ENCODE data around the gene C12orf56.

Gene C12orf56, protein sequence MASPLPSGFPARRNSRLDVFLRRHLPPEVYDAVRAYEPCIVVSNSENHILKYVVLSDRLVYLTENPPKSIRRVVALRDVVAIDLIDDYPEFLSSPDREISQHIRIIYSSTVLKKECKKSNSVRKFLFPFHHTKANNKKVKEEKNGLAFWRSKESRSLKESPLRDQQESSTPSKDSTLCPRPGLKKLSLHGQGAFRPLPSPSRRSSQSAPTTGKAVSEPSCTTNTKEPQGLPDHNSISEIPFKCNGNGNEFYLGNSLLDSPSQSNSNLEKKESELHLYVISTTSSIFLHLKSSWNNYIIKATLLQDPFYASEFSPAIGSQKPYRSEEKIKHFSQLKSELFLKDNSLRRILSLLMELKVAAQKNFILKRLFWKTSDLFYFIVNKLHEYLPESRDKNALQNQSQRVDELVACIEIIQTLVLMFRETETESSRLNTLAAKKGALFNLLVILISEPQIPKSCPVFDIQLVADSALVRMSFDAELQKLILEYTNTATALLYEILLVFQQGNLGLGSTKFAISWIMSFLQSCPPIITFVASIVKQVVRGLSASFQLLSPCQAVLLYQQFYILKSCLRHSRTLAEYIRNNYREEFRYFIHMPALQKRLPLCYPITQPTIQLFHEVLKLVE

DNA sequence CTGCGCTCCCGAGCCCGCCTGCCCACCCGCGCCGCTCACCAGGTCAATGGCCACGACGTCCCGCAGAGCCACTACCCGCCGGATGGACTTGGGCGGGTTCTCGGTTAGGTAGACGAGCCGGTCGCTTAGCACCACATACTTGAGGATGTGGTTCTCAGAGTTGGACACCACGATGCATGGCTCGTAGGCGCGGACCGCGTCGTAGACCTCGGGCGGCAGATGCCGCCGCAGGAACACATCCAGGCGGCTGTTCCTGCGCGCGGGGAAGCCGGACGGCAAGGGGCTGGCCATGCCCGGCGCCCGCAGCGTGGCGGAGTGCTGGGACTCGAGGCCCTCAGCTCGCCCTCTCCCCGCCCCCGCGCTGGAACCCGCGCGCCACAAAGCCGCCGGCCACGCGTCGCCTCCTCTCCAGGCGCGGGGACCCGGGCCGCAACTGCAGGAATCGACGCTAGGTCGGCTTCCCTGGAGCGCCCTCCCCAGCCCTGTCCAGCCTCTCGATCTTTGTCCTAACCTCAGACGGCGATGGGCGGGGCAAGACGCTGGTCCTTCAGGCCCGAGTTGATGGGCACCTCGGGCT, at the start of gene C12orf56:
Gene C12orf56 (minus strand): TSS at position 484 of the 577 bp plus-strand sequence. CDS start 193 bp downstream, at position 291.
- DNase-seq (ENCODE audit: low read depth in 2 of 2), result no peak

DNA sequence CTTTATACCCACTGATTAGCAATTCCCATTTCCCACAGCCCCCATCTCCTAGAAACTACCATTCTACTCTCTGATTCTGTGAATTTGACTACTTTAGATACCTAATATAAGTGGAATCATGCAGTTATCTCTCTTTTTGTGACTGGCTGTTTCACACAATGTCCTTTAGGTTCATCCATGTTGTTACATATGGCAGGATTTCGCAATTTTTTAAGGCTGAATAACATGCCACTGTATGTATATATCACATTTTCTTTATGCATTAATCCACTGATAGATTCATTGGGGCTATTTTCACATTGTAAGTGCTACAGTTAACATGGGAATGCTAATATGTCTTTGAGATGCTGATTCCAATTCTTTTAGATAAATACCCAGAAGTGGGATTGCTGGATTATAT, 49.5 kb upstream of the C12orf56 start:
- no peak for DNase-seq (ENCODE audit: low read depth in 2 of 2)

DNA sequence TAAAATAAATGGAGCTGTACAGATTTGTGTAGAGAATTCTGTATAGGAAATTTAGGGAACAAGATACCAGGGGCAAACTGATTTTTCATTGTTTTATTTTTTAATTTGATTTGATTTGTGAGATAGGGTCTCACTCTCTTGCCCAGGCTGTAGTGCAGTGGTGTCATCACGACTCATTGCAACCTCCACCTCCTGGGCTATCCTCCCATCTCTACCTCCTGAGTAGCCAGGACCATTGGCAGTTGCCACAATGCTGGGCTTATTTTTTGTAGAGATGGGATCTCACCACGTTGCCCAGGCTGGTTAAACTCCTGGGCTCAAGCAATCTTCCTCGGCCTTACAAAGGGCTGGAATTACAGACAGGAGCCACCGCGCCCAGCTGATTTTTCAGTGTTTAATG, 43.4 kb upstream of the C12orf56 start:
- DNase-seq (ENCODE audit: low read depth in 2 of 2), result no peak

DNA sequence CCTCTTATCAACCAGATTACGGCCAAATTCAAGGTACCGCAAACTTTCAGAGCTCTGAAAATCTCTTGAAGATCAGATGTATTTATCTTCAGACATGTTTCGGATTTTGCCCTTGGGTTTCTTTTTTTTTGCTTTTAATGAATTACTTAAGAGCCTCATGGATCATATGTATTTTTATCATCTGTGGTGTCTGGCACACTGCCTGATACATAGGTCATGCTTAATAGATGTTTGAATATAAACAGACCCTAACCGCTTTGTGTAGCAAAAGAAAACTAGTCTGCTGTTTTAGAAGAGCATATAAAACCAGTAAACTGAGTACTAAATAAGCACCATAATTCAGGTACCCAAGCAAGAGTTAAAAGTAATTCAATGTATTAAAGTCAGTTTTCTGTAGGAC, 41.2 kb upstream of the C12orf56 start:
- no peak for DNase-seq (ENCODE audit: low read depth in 2 of 2)

DNA sequence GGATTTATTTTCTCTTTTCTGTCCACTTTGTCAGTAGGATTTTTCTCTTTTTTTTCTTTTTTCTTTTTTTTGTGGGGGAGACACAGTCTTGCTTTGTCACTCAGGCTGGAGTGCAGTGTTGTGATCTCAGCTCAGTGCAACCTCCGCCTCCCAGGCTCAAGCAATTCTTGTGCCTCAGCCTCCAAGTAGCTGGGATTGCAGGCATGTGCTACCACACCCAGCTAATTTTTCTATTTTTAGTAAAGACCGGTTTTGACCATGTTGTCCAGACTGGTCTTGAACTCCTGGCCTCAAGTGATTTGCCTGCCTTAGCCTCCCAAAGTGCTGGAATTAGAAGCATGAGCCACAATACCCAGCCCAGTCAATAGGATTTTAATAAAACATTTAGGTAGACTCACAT, 40.3 kb upstream of the C12orf56 start:
- no peak for DNase-seq (ENCODE audit: low read depth in 2 of 2)

DNA sequence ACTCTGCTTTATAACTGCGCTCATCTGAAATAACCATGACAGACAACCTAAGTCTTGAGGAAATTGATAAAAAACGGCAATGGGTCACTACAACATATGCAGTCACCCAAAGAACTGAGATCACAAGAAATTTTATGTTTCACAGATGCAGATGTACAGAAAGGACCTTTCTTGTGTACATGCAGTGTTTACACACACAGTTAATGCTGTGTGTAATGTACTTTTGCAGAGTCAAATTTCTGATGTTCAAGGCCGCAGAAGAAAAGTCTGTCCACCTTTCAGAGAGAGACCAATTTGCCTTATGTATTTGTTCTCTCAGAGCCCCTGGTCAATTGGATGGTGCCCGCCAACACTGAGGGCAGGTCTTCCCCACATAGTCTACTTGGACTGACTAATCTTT, 38.4 kb upstream of the C12orf56 start:
- no peak for DNase-seq (ENCODE audit: low read depth in 2 of 2)

DNA sequence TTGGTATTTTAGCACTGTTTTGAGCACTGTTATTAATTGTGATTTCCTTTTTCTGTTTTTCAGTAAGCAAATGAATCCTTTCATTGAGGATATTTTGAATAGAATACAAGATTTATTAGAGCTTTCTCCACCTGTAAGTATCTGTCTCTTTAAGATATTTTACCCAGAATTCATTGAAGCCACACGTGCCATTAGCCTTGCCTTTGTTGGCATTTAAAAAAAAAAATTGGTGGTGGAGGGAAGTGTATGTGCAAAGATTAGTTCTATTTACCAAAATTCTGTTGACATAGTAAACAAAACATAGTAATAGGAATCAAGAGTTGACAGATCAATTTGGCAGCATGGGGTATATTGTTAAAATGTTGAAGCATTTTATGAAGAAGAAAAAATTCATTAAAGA, 37.4 kb upstream of the C12orf56 start:
- no peak for DNase-seq (ENCODE audit: low read depth in 2 of 2)

DNA sequence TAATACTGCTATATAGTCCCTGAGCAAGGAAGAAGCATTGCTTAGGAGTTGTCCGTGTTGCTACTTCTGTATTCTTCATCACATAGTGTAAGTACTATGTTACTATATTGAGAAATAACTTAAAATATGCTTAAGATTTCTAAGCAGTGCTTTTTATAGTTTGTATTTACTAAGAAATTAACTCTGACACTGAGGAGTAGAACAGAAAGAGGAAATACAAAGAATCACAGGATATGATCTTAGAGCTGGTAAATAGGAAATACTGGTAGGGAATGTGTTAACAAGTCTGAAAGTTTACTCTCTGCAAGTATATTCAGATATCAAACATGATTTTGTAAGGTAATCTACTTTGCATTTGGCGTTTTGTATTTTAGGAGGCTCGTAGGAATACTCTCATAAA, 29.1 kb upstream of the C12orf56 start:
- DNase-seq (ENCODE audit: low read depth in 2 of 2), result no peak

DNA sequence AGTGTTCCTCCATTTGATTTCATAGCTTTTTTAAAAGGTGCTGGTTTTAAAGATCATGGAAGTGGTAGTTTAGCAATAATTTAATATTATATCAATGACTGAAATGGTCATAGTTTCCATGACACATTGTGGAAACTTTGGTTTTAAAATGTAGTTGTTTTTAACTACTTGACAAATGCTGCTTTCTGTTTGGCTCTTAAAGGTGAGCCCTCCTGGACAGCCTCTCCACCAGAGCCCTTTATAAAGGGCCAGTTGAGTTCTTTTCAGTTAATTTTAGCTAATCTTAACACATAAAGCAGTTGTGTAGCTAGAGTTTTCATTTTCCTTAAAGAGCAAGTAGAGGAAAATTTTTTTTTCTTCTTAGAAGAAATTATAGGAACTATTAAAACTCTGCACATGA, 27.7 kb upstream of the C12orf56 start:
- DNase-seq (ENCODE audit: low read depth in 2 of 2), result no peak

DNA sequence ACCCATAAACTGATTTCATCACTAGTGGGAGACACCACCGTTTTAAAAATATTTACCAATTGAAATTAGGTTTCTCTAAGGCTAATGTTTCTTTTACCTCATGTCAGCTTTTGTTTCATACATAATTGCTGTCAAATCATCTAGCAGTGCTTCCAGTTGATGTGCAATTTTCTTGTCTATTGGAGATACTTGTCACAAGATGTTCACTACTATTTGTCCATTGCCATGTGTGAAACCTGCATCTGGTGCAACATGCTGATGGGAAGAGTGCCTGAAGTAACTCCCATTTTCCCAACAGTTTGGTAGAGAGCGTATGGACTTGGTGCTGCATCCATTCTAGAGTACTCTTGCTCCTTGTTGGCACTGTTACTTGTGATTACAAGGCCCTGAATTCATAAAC, 23.3 kb upstream of the C12orf56 start:
- DNase-seq (ENCODE audit: low read depth in 2 of 2), result no peak

DNA sequence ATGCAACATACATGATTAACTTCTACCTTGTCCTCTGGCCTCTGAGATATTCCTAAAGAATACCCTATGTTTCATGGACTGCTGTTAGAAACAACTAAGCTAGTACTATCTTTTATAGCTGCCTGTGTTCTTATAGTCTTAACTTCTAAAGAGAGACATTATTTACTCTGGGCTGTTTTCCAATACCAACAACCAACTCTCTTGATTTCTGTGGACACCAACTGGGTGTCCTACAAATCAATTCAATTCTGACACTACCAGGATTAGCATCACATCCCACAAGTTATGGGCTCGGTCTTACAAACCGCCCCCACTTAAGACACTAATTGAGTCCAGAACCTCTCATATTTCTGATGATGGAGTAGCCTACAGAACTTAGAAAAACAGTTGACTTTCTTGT, 21.9 kb upstream of the C12orf56 start:
- no peak for DNase-seq (ENCODE audit: low read depth in 2 of 2)

DNA sequence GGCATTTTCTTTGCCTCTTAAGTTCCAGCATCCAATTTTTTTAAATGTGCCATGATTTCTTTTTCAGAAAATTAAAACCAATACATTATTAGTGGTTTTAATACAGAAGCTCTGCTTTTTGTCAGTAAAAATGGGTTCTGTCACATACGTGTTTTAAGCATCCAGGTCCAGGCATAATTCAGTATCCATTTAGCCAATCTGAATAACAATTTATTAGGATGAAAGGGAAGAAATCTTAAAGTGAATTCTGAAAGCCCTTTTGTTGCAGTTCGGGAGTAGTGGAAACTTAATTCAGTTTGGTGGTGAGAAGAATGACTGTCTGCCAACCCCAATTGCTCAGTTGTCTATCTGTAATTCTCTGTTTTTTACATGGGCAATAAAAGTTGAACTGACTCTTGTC, 20.9 kb upstream of the C12orf56 start:
- DNase-seq (ENCODE audit: low read depth in 2 of 2), result no peak

DNA sequence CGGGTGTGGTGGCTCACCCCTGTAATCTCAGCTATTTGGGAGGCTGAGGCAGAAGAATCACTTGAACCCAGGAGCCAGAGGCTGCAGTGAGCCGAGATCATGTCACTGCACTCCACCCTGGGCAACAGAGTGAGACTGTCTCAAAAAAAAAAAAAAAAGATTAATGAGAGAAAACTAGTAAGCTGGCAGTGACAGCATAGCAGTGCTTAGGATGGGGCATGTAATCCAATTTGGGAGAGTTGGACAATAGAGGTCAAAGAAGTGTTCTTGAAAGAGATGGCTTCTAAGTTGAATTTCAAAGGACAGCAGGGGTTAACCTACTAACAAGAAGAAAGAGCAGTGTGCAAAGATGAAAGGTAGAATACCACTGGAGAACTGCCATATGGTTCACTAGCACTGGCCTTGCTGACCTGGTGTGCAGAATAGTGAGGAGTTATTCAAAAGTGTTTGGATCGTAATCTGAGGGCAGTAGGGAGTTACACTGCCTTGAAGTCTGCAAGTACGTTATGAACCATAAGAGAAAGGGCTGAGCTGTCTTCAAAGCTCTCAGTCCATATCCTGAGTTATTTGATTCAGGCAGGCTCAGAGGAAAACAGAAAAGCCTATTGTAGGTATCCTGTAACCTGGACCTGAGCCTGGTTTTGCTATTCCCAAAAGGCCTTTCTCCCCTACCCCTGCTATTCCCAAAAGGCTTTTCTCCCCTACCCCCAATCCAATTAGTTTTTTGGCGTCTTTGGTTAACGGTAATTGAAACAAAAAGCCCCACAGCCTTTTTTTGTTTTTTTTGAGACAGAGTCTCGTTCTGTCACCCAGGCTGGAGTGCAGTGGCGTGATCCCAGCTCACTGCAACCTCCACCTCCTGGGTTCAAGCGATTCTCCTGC, 17.0 kb upstream of the C12orf56 start:
- no peak for DNase-seq (ENCODE audit: low read depth in 2 of 2)

DNA sequence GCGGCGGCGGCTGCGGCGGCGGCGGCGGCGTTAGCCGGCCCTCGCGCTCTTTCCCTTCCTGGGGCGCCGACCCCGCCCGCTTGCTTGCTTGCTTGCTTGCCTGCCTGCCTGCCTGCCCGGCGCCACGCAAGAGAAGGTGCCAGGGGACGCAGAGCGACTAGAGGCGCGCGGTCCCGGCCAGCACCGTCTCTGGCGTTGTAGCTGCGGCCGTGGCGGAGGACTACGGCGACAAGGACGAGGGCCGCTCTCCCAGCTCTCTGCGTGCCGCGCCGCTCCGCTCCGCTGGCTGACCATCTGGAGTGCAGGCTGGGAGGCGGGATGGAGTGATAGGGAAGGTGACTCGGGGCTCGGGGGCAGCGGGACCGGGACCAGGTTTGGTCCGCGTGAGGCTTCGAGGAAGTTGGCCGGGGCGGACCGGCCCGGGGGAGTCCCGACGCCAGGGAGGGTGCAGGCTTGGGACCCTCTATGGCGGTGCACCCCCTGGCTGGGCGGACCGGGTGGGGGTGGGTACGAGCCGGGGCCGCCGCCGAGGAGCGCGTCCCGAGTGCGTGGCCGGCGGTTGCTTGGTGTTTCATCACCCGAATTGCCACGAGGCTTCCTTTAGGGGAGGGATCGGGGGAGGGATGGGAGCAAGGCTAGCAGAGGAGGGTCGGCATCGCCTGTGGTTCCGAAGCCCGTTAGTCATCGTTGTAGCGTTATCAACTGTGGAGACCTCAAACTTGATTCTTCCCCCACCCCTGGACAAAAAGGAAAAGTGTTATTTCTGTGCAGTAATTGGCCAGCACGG, 14.1 kb upstream of the C12orf56 start:
- DNase-seq (ENCODE audit: low read depth in 2 of 2), result peak in 1 of 2 donors; percentile 50

DNA sequence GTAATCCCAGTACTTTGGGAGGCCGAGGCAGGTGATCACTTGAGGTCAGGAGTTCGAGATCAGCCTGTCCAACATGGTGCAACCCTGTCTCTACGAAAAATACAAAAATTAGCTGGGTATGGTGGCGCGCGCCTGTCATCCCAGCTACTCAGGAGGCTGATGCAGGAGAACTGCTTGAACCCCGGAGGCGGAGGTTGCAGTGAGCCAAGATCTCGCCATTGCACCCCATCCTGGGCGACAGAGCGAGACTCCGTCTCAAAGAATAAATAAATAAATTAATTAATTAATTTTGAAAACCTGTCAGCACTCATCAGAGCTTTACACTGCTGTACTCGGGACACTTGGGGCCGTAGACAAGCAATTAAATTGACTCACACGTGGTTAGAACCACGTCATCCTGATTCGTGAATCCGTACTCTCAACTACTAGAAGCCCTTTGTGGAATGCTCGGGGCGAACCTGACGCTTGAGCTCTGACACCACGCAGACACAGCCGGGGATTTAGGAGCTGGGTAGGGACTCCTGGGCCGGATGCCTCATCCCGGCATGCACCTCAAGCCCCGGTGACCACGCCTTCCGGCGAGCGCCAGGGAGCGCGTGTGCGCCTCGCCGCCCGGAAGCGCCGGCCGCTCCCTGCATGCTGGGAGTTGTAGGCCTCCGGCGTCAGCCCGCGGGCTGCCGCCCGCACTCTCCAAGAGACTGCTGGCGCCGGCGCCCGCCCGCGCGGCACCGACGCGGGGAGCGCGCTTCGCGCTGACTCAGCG, 13.3 kb upstream of the C12orf56 start, which contains the start of gene XPOT:
Gene XPOT (plus strand): TSS at position 686 of the 763 bp plus-strand sequence. CDS start 5,644 bp downstream, outside the sequence.
- peak; percentile 75 to 78 for DNase-seq (ENCODE audit: low read depth in 2 of 2)

DNA sequence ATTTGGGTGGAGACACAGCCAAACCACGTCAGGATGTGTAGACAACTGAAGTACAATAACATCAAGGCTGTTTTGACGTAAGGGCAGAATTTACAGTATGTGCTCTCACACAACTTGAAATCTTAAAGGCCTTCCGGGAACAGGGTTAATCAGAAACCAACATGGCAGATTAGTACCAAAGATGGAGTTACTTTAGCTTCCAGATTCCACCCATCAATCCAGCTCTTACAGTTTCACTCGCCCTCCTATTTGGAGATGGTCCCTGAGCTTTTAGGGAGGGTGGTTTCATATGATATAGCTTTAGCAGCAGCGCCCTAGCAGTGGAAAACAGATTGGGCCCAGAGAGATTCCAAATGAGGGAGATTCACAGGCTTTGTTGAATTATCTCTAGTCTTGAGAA, 11.6 kb upstream of the C12orf56 start:
- no peak for DNase-seq (ENCODE audit: low read depth in 2 of 2)

DNA sequence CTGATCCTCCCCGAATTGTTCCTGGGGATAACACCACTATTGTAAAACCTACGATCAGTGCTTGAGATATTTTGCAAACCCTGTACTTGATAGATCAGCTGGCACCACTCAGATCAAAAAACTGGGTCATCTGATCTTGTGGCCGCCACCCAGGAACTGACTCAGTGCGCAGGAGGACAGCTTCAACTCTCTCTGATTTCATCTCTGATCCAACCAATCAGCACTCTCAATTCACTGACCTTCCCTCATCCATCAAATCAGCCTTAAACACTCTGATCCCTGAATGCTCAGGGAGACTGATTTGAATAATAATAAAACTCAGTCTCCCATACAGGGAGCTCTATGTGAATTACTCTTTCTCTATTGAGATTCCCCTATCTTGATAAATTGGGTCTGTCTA, 9.5 kb upstream of the C12orf56 start:
- no peak for DNase-seq (ENCODE audit: low read depth in 2 of 2)

DNA sequence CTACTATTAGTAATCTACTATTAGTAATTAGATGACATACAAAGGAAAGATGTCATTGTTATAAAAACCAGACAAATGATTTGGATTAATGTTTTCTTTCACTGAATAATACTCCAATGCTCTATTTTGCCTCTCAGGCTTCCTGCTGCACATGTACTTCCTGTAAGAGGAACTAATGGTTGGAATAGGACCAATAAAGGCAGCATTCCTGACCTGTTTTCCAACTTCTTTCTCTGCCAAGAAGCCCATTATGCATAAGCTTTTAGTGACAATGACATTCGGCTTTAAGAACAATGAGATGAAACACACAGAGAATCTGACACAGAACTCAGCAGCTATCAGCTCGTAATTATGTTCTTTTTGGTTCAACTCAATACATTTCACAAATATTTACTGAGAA, 5.2 kb upstream of the C12orf56 start:
- DNase-seq (ENCODE audit: low read depth in 2 of 2), result no peak

DNA sequence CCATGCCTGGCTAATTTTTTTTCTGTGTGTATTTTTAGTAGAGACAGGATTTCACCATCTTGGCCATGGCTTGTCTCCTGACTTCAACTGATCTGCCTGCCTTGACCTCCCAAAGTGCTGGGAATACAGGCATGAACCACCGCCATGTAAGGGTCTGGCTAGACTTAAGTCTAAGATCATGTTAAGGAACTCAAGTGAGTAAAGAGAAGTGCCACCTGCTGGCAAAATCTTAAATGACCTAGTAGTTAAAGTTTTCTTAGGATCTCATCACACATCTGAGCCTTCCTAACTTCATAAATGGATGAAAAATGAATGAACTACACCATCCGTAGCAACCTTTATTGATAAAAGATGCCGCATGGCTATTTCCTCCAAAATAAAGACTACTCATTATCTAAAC, 1.7 kb upstream of the C12orf56 start:
- no peak for DNase-seq (ENCODE audit: low read depth in 2 of 2)

DNA sequence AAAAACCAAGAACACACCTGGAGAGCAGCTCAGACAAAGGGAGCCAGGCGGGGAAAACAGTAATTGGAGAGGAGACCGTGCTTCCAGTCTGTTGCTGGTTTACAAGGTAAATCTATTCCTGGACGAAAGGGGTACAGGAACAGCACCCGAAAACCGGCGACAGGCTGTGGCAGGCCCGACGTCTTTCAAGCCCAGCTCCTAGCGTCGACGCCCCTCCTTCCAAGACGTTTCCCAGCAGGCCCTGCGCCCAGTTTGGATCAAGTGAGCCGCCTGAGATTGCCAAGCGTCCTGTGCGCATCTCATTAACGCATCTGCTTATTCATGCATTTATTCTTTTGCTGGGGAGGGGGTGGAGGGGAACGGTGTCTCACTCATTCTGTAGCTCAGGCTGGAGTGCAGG, 1.4 kb downstream of the C12orf56 start:
- DNase-seq (ENCODE audit: low read depth in 2 of 2), result no peak

All from stimulated activated CD4-positive, alpha-beta T cell treated with anti-CD3 and anti-CD28 coated beads, Interleukin-1b, Interleukin-23, amount 100 ng/mL, for 1 hour (primary cell).